GM03348 (cell line): ENCODE data around the gene ITGB4.
"Not testable (repeated sequence)": the region's sequence is repeated elsewhere in the genome, so short reads cannot be mapped to it uniquely, and the experiment has no call there.

Experiments used
- DNase-seq: peaks from one replicate; pipeline ENCODE4 v3.0.0; 2012; ENCODE audit warnings: low spot score

The ITGB4 gene

GRCh38 chr17:75753514-75754377, 32.5 kb downstream of the ITGB4 start:
- peak; percentile 94 for DNase-seq

GRCh38 chr17:75754378-75755204, 33.3 kb downstream of the ITGB4 start:
- DNase-seq, result no peak

- no peak for DNase-seq
Measured at GRCh38 chr17:75755205-75755901, 34.1 kb downstream of the ITGB4 start.

- DNase-seq, result no peak
Measured at GRCh38 chr17:75755990-75756389, 34.7 kb downstream of the ITGB4 start.

GRCh38 chr17:75756451-75757085, 35.3 kb downstream of the ITGB4 start:
- no peak for DNase-seq

- no peak for DNase-seq
Measured at GRCh38 chr17:75757086-75757681, 35.9 kb downstream of the ITGB4 start.

GRCh38 chr17:75758131-75758905, 37.1 kb downstream of the ITGB4 start:
- DNase-seq, result no peak

GRCh38 chr17:75759457-75759856, 38.2 kb downstream of the ITGB4 start:
- DNase-seq, result no peak

- DNase-seq, result not testable (repeated sequence)
Measured at GRCh38 chr17:75759978-75760640, 38.9 kb downstream of the ITGB4 start.

- no peak for DNase-seq
Measured at GRCh38 chr17:75762513-75763268, 41.4 kb downstream of the ITGB4 start.

- DNase-seq, result no peak
Measured at GRCh38 chr17:75763269-75763607, 42.0 kb downstream of the ITGB4 start.

- DNase-seq, result peak; percentile 6
Measured at GRCh38 chr17:75763613-75764416, 42.6 kb downstream of the ITGB4 start.

- no peak for DNase-seq
Measured at GRCh38 chr17:75764417-75764710, 43.1 kb downstream of the ITGB4 start.

GRCh38 chr17:75764711-75765421, 43.6 kb downstream of the ITGB4 start, which contains the start of gene GALK1:
GALK1 (minus strand) TSS chr17:75765192; CDS start chr17:75765136, 56 bp downstream.
- peak; percentile 94 for DNase-seq

GRCh38 chr17:75765981-75766380, 44.7 kb downstream of the ITGB4 start:
- DNase-seq, result no peak

GRCh38 chr17:75767881-75768280, 46.6 kb downstream of the ITGB4 start:
- no peak for DNase-seq

- DNase-seq, result no peak
Measured at GRCh38 chr17:75769536-75769935, 48.3 kb downstream of the ITGB4 start.
